Liver (tissue), 3 donors: ENCODE measurements around the gene SPO11.

Experiments used
- CTCF ChIP-seq: fragments of 150-350 bp; IDR thresholded peaks from 2 replicates; pipeline ENCODE4 v1.5.1; 2017; ENCODE audit warnings: improper control_type of control experiment, low read depth, low read length; ENCODE audit not compliant: missing input control
- GABPA ChIP-seq, 2 donors: IDR thresholded peaks in 1 of 2; conservative IDR thresholded peaks in 1 of 2; 2 replicates each; pipeline ENCODE4 v1.6.1; 2016; ENCODE audit warnings: antibody characterized with exemption in 2 of 2, mild to moderate bottlenecking in 1 of 2, moderate library complexity in 1 of 2
- JUND ChIP-seq, 2 donors: IDR thresholded peaks; 2 replicates each; pipeline ENCODE4 v1.6.1; 2016; ENCODE audit warnings: antibody characterized with exemption in 2 of 2
- REST ChIP-seq: IDR thresholded peaks from 2 replicates; pipeline ENCODE4 v1.6.1; 2016; ENCODE audit warnings: antibody characterized with exemption, mild to moderate bottlenecking
- SP1 ChIP-seq: IDR thresholded peaks from 2 replicates; pipeline ENCODE4 v1.6.1; 2018; ENCODE audit warnings: antibody characterized with exemption, mild to moderate bottlenecking
- TAF1 ChIP-seq: conservative IDR thresholded peaks from 2 replicates; pipeline ENCODE4 v1.6.1; 2016; ENCODE audit warnings: antibody characterized with exemption, mild to moderate bottlenecking
- YY1 ChIP-seq: IDR thresholded peaks from 2 replicates; pipeline ENCODE4 v1.6.1; 2016; ENCODE audit warnings: antibody characterized with exemption, mild to moderate bottlenecking
- ZBTB33 ChIP-seq: IDR thresholded peaks from 2 replicates; pipeline ENCODE4 v1.6.1; 2016; ENCODE audit warnings: antibody characterized with exemption
- donor health status: healthy.
- donor health status: healthy.

GRCh38 chr20:57320358-57320757 is 9.2 kb upstream of the SPO11 start:
- TF ChIP-seq TAF1 (no peak), ZBTB33 (no peak), CTCF (no peak), GABPA (IDR thresholded peaks at IDR 0.05 in 1 of 2, conservative IDR thresholded peaks at IDR 0.05 in 1 of 2) (no peak), YY1 (no peak), SP1 (no peak), JUND (IDR thresholded peaks at IDR 0.05) (no peak), REST (no peak)
